C4-2B (cell line): Measurements from ENCODE around the gene SETDB1.

Experiments
- CTCF ChIP-seq: fragments of 450-650 bp; conservative IDR thresholded peaks from 2 replicates; pipeline ENCODE4 v1.5.1; 2017; ENCODE audit warnings: mild to moderate bottlenecking
- ZFX ChIP-seq: fragments of 450-650 bp; IDR thresholded peaks from 2 replicates; pipeline ENCODE4 v1.6.1; 2017

DNA sequence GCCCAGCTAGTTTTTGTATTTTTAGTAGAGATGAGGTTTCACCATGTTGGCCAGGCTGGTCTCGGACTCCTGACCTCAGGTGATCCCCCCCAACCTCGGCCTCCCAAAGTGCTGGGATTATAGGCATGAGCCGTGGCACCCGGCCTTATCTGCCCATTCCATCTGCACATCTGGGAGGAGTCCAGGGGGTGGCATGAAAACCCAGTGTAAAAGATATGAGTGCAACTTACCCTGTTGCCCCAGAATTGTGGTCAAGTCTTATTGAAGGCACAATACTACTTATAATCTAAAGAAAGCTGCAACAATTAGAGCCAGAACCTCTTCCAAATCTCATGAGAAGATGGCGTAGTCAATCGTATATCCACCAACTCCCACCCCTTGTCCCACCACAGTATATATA lies 20.9 kb upstream of the SETDB1 start:
- TF ChIP-seq CTCF: no peak
- TF ChIP-seq ZFX: no peak
